Activated naive CD4-positive, alpha-beta T cell treated with anti-CD3 and anti-CD28 coated beads for 36 hours (primary cell): ENCODE data around the gene SLC31A1. TPM values are rescaled to one million over a fixed set of nuclear protein-coding genes. Genes with fewer than 3 reads are reported as not detected.

Source experiments
- CTCF ChIA-PET: fragments of 350-600 bp; sonication (Branson Sonifier 250); formaldehyde crosslinking; loops from one replicate; lab custom pipeline; 2021; ENCODE audit warnings: antibody characterized with exemption; lab: Charles Lee
- DNase-seq: peaks from one replicate; pipeline ENCODE4 v3.0.0-alpha.2; 2020
- H3K27ac Mint-ChIP-seq: one replicate; pipeline ENCODE4 v1.8.0; 2021; ENCODE audit warnings: mild to moderate bottlenecking, mixed read lengths
- H3K27me3 Mint-ChIP-seq: one replicate; pipeline ENCODE4 v1.8.0; 2021; ENCODE audit warnings: low read depth, mixed read lengths
- H3K36me3 Mint-ChIP-seq: one replicate; pipeline ENCODE4 v1.8.0; 2021; ENCODE audit warnings: low read depth, mixed read lengths
- H3K4me1 Mint-ChIP-seq: one replicate; pipeline ENCODE4 v1.8.0; 2021; ENCODE audit warnings: low read depth, mixed read lengths
- H3K4me3 Mint-ChIP-seq: one replicate; pipeline ENCODE4 v1.8.0; 2021; ENCODE audit warnings: mild to moderate bottlenecking, moderate library complexity, mixed read lengths
- H3K9me3 Mint-ChIP-seq: one replicate; pipeline ENCODE4 v1.8.0; 2021; ENCODE audit warnings: mixed read lengths
- intact Hi-C: fragments of 100-400 bp; cut with micrococcal nuclease; formaldehyde crosslinking; loops from one replicate; pipeline ENCODE4 v1.15.1; 2023
- total RNA-seq, 2 experiments: library from RNA; stranded (reverse); gene quantifications; one replicate each; pipeline ENCODE4 v1.2.3, GENCODE V29; 2021

Gene SLC31A1
- 1 to 10 TPM; 8.1 to 8.2 TPM for total RNA-seq

- no peaks in the 10 kb centered on the region for H3K9me3 Mint-ChIP-seq
- no peaks in the 10 kb centered on the region for H3K36me3 Mint-ChIP-seq
- H3K27ac Mint-ChIP-seq, result peak within 1 kb of the TSS; percentile 91
- no peaks in the 10 kb centered on the region for H3K27me3 Mint-ChIP-seq
- peak; percentile 98 for DNase-seq
- CTCF ChIA-PET, result interaction anchor here (1.2 to 3.4 kb wide), 3 partner anchors 18 to 434 kb away, joined by 3 to 21 read pairs (median 3); partner anchors contain the start of gene CDC26
- intact Hi-C loops, result loop anchor here (1.0 to 10.0 kb wide), 16 partner anchors 48 to 1559 kb away; partner anchors contain the start of genes ALAD, C9orf43, CDC26 and GNG10
- peak within 1 kb of the TSS; percentile 95 for H3K4me3 Mint-ChIP-seq
- H3K4me1 Mint-ChIP-seq, result peaks cover 38% of the 10 kb centered on the region
Measured at GRCh38 chr9:113221003-113221799, at the start of gene SLC31A1, which contains the start of gene FKBP15. Gene SLC31A1, plus strand, starts transcription at chr9:113221544. Its CDS starts 34,605 bp downstream, at chr9:113256149. Gene FKBP15, minus strand, starts transcription at chr9:113221277. Its CDS starts 34 bp downstream, at chr9:113221243.

GRCh38 chr9:113173341-113173740, 48.0 kb upstream of the SLC31A1 start:
- intact Hi-C loops, result no loop called here
- Mint-ChIP-seq H3K27me3 (no peaks in the 10 kb centered on the region), H3K27ac (no peak overlapping the region), H3K9me3 (peaks cover 4% of the 10 kb centered on the region), H3K4me1 (no peaks in the 10 kb centered on the region), H3K36me3 (peaks cover 56% of the 10 kb centered on the region), H3K4me3 (no peak overlapping the region)
- DNase-seq, result no peak
- CTCF ChIA-PET, result interaction anchor here (1.1 kb wide), 1 partner anchor 13 kb away, joined by 3 read pairs; no protein-coding TSS in a partner anchor

GRCh38 chr9:113176803-113177202, 44.5 kb upstream of the SLC31A1 start:
- Mint-ChIP-seq H3K9me3 (peaks cover 4% of the 10 kb centered on the region), H3K27me3 (no peaks in the 10 kb centered on the region), H3K4me3 (no peak overlapping the region), H3K36me3 (peaks cover 45% of the 10 kb centered on the region), H3K4me1 (no peaks in the 10 kb centered on the region), H3K27ac (no peak overlapping the region)
- intact Hi-C loops, result no loop called here
- DNase-seq, result no peak
- CTCF ChIA-PET, result no interaction called here

- Mint-ChIP-seq H3K27me3 (no peaks in the 10 kb centered on the region), H3K36me3 (peaks cover 45% of the 10 kb centered on the region), H3K27ac (no peak overlapping the region), H3K4me1 (no peaks in the 10 kb centered on the region), H3K4me3 (no peak overlapping the region), H3K9me3 (peaks cover 4% of the 10 kb centered on the region)
- CTCF ChIA-PET, result no interaction called here
- no peak for DNase-seq
- intact Hi-C loops, result no loop called here
Measured at GRCh38 chr9:113177251-113177650, 44.1 kb upstream of the SLC31A1 start.

GRCh38 chr9:113178087-113178486, 43.3 kb upstream of the SLC31A1 start:
- CTCF ChIA-PET, result interaction anchor here (0.5 to 1.3 kb wide), 2 partner anchors 21 to 109 kb away, joined by 4 to 5 read pairs; no protein-coding TSS in a partner anchor
- no peak overlapping the region for H3K4me3 Mint-ChIP-seq

GRCh38 chr9:113179839-113180238, 41.5 kb upstream of the SLC31A1 start:
- Mint-ChIP-seq H3K4me3 (no peak overlapping the region), H3K9me3 (no peaks in the 10 kb centered on the region), H3K4me1 (no peaks in the 10 kb centered on the region), H3K27me3 (no peaks in the 10 kb centered on the region), H3K36me3 (peaks cover 33% of the 10 kb centered on the region), H3K27ac (no peak overlapping the region)
- CTCF ChIA-PET, result interaction anchor here (1.2 to 1.8 kb wide), 2 partner anchors 11 to 68 kb away, joined by 4 to 6 read pairs; no protein-coding TSS in a partner anchor
- intact Hi-C loops, result no loop called here
- DNase-seq, result no peak

More at GRCh38 chr9:113178087-113178486, 43.3 kb upstream of the SLC31A1 start:
- no peak overlapping the region for H3K27ac Mint-ChIP-seq
- intact Hi-C loops, result no loop called here
- H3K27me3 Mint-ChIP-seq, result no peaks in the 10 kb centered on the region
- H3K9me3 Mint-ChIP-seq, result no peaks in the 10 kb centered on the region
- DNase-seq, result no peak
- no peaks in the 10 kb centered on the region for H3K4me1 Mint-ChIP-seq
- H3K36me3 Mint-ChIP-seq, result peaks cover 42% of the 10 kb centered on the region

GRCh38 chr9:113181165-113181564, 40.2 kb upstream of the SLC31A1 start:
- Mint-ChIP-seq H3K4me3 (no peak overlapping the region), H3K27ac (no peak overlapping the region), H3K36me3 (peaks cover 36% of the 10 kb centered on the region), H3K9me3 (no peaks in the 10 kb centered on the region), H3K27me3 (no peaks in the 10 kb centered on the region), H3K4me1 (no peaks in the 10 kb centered on the region)
- intact Hi-C loops, result no loop called here
- CTCF ChIA-PET, result interaction anchor here (1.8 kb wide), 1 partner anchor 70 kb away, joined by 6 read pairs; no protein-coding TSS in a partner anchor
- DNase-seq, result no peak

GRCh38 chr9:113183956-113184488, 37.3 kb upstream of the SLC31A1 start:
- Mint-ChIP-seq H3K36me3 (peaks cover 37% of the 10 kb centered on the region), H3K4me1 (no peaks in the 10 kb centered on the region), H3K4me3 (no peak overlapping the region), H3K27me3 (no peaks in the 10 kb centered on the region), H3K27ac (no peak overlapping the region), H3K9me3 (no peaks in the 10 kb centered on the region)
- intact Hi-C loops, result no loop called here
- DNase-seq, result no peak
- CTCF ChIA-PET, result no interaction called here

- no peak for DNase-seq
- Mint-ChIP-seq H3K4me3 (no peak overlapping the region), H3K27me3 (no peaks in the 10 kb centered on the region), H3K9me3 (no peaks in the 10 kb centered on the region), H3K27ac (no peak overlapping the region), H3K36me3 (peaks cover 37% of the 10 kb centered on the region), H3K4me1 (no peaks in the 10 kb centered on the region)
- CTCF ChIA-PET, result no interaction called here
- intact Hi-C loops, result no loop called here
Measured at GRCh38 chr9:113184539-113184938, 36.8 kb upstream of the SLC31A1 start.

- CTCF ChIA-PET, result interaction anchor here (1.0 kb wide), 1 partner anchor 282 kb away, joined by 3 read pairs; no protein-coding TSS in a partner anchor
- no peak overlapping the region for H3K4me3 Mint-ChIP-seq
- H3K27me3 Mint-ChIP-seq, result no peaks in the 10 kb centered on the region
- no peak for DNase-seq
- H3K4me1 Mint-ChIP-seq, result no peaks in the 10 kb centered on the region
- H3K27ac Mint-ChIP-seq, result no peak overlapping the region
- intact Hi-C loops, result no loop called here
- H3K36me3 Mint-ChIP-seq, result peaks cover 39% of the 10 kb centered on the region
- no peaks in the 10 kb centered on the region for H3K9me3 Mint-ChIP-seq
Measured at GRCh38 chr9:113185271-113185670, 36.1 kb upstream of the SLC31A1 start.

GRCh38 chr9:113186137-113186755, 35.1 kb upstream of the SLC31A1 start:
- H3K9me3 Mint-ChIP-seq, result no peaks in the 10 kb centered on the region
- H3K4me3 Mint-ChIP-seq, result no peak overlapping the region
- H3K27ac Mint-ChIP-seq, result no peak overlapping the region
- H3K4me1 Mint-ChIP-seq, result no peaks in the 10 kb centered on the region
- H3K27me3 Mint-ChIP-seq, result no peaks in the 10 kb centered on the region
- peaks cover 41% of the 10 kb centered on the region for H3K36me3 Mint-ChIP-seq
- intact Hi-C loops, result no loop called here
- no peak for DNase-seq
- CTCF ChIA-PET, result interaction anchor here (0.9 to 1.2 kb wide), 3 partner anchors 11 to 34 kb away, joined by 3 read pairs; no protein-coding TSS in a partner anchor
